SJSA1 (cell line): ENCODE measurements around the gene ZRANB1. TPM values are rescaled to one million over a fixed set of nuclear protein-coding genes. Genes with fewer than 3 reads are reported as not detected.

Source experiments
- DNase-seq, 2 experiments: peaks; one replicate each; pipeline ENCODE4 v3.0.0-alpha.2; 2015 to 2020; ENCODE audit warnings: low spot score in 2 of 2, low read depth in 1 of 2
- H3K27ac ChIP-seq: fragments of 250-450 bp; sonication (Bioruptor Pico); 2 replicates; pipeline ENCODE4 v1.5.1; 2020; ENCODE audit warnings: mild to moderate bottlenecking, moderate library complexity
- H3K27me3 ChIP-seq: fragments of 250-450 bp; sonication (Bioruptor Pico); replicated peaks from 2 replicates; pipeline ENCODE4 v1.5.1; 2020; ENCODE audit warnings: mild to moderate bottlenecking, moderate library complexity
- H3K36me3 ChIP-seq: fragments of 250-450 bp; sonication (Bioruptor Pico); 2 replicates; pipeline ENCODE4 v1.5.1; 2020; ENCODE audit warnings: mild to moderate bottlenecking
- H3K4me1 ChIP-seq: fragments of 250-450 bp; sonication (Bioruptor Pico); replicated peaks from 2 replicates; pipeline ENCODE4 v1.6.1; 2021; ENCODE audit warnings: mild to moderate bottlenecking
- H3K4me3 ChIP-seq: fragments of 250-450 bp; sonication (Bioruptor Pico); 2 replicates; pipeline ENCODE4 v1.5.1; 2020; ENCODE audit warnings: mild to moderate bottlenecking
- H3K9me3 ChIP-seq: fragments of 250-450 bp; sonication (Bioruptor Pico); replicated peaks from 2 replicates; pipeline ENCODE4 v1.5.1; 2020; ENCODE audit warnings: mild to moderate bottlenecking
- total RNA-seq: library from RNA; depleted of rRNA; stranded (reverse); fragments of >200 nt; shearing (Covaris generic); gene quantifications from 2 replicates; pipeline ENCODE4 v1.2.3, GENCODE V29; 2014

ZRANB1 gene
- total RNA-seq, 1 experiment from 2014 or later: 27.1 TPM

DNA sequence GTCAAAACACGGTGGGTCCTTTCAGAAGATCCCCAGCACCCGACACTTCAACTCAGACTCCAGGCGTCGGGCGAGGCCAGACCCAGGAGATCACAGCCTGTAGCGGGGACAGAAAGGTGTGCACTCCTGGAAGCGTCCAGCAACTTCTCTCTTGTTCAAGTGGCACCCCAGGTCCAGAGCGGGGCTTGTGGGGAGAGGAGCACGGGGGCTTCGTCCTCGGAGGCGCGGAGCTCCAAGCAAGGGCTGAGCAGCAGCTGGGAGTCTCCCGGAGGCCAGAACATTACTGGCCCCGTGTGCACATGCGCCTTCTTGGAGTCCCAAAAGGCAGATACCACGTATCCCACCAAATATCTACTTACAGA is 54.9 kb downstream of the ZRANB1 start:
- H3K4me3 ChIP-seq: no peak overlapping the region
- no peaks in the 10 kb centered on the region for H3K4me1 ChIP-seq
- H3K9me3 ChIP-seq: no peaks in the 10 kb centered on the region
- no peaks in the 10 kb centered on the region for H3K27me3 ChIP-seq
- peaks cover 94% of the 10 kb centered on the region for H3K36me3 ChIP-seq
- peak in 1 of 2 experiments; percentile 40 for DNase-seq
- no peak overlapping the region for H3K27ac ChIP-seq

DNA sequence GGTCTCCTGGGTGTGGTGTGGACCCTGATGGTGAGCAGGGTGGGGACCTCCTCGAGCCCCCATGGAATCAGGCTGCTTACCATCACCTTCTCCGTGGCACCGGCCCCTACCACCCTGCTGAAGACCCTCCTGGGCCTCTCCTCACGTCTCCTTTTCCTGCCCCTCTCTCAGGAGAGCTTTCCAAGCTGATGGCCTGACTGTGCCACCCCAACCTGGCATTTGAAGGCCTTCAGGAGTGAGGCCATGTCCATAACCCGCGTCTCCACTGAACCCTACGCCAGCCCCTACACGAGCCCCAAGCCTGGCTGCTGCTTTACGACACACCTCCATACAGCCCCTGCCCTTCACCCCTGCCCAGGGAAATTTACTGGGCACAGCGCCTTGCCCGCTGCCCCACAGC is 55.4 kb downstream of the ZRANB1 start:
- peaks cover 94% of the 10 kb centered on the region for H3K36me3 ChIP-seq
- peak in 1 of 2 experiments; percentile 38 for DNase-seq

DNA sequence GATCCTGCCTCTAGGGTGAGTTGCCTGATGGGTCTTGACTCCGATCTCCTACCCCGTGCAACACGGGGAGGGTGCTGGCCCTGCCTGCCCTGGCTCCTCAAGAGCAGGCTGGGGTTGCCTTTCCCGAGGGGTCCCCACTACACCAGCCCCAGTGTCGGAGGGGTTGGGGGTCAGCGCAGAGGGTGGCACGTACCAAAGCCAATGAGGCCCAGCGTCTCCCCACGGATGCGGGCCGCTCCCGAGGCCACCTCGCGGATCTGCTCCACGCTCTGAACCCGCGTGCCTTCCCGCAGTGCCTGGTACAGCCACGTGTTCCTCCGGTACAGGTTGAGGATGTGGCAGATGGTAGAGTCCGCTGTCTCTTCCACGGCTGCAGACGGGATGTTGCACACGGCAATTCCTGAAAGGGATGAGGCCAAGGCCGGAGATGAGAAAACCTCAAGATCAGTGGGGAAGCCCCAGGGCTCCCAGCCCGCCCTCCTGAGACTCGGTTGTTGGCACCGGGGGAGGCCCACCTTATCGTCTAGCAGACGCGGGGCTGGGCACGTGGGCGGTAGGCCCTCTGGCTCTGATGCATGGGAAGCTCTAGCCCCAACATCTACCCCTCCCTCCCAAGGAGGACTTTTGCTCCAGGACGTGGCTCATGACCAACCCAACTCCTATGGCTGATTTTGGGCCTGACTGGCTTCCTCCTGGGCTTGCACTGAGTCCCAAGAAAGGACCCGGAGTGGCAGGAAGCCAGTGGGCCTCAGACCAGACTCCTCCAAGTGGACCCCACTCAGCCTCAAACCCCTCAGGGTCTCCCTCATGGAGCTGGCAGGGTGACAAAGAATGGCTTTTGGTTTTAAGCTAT is 56.1 kb downstream of the ZRANB1 start:
- H3K27ac ChIP-seq: no peak overlapping the region

More for the DNA sequence above, 55.4 kb downstream of the ZRANB1 start:
- Histone ChIP-seq H3K27ac (no peak overlapping the region), H3K4me1 (no peaks in the 10 kb centered on the region), H3K27me3 (no peaks in the 10 kb centered on the region), H3K9me3 (no peaks in the 10 kb centered on the region), H3K4me3 (no peak overlapping the region)

DNA sequence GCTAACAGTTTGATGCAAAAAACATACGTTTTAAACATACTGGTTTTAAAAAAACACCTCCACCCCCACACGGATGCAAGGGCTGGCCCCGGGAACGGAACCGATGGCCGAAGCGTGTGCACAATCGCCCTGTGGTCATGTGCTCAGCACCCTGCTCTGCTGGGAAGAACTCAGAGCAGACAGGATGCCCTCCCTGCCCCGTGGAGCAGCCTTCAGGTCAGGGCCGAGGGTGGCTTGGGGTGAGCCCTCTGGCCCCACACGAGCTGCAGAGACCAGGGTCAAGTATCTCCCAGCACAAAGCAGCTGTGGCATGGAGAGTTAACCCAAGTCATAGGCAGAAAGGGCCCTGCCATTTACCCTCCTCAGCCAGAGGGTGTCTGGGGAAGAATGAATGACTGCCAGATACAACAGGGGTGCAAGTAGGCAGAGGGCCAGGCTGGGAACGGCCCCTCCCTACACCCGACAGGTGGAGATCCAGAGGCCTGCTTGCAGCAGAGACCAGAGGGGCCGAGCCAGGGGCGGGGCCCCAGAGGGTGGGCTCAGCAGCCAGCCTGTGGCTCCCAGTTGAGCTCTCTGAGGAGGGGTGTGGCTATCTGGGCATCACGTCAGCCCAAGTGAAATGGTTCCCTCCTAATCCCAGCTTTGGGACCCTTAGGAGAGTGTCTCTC is 56.8 kb downstream of the ZRANB1 start:
- Histone ChIP-seq H3K27me3 (no peaks in the 10 kb centered on the region), H3K36me3 (peaks cover 89% of the 10 kb centered on the region), H3K4me3 (no peak overlapping the region), H3K9me3 (no peaks in the 10 kb centered on the region), H3K4me1 (no peaks in the 10 kb centered on the region), H3K27ac (no peak overlapping the region)
- peak in 1 of 2 experiments; percentile 38 for DNase-seq

More for the DNA sequence above, 56.1 kb downstream of the ZRANB1 start:
- no peaks in the 10 kb centered on the region for H3K4me1 ChIP-seq
- H3K27me3 ChIP-seq: no peaks in the 10 kb centered on the region
- peaks cover 94% of the 10 kb centered on the region for H3K36me3 ChIP-seq
- peak in 1 of 2 experiments; percentile 36 for DNase-seq
- no peaks in the 10 kb centered on the region for H3K9me3 ChIP-seq
- no peak overlapping the region for H3K4me3 ChIP-seq

DNA sequence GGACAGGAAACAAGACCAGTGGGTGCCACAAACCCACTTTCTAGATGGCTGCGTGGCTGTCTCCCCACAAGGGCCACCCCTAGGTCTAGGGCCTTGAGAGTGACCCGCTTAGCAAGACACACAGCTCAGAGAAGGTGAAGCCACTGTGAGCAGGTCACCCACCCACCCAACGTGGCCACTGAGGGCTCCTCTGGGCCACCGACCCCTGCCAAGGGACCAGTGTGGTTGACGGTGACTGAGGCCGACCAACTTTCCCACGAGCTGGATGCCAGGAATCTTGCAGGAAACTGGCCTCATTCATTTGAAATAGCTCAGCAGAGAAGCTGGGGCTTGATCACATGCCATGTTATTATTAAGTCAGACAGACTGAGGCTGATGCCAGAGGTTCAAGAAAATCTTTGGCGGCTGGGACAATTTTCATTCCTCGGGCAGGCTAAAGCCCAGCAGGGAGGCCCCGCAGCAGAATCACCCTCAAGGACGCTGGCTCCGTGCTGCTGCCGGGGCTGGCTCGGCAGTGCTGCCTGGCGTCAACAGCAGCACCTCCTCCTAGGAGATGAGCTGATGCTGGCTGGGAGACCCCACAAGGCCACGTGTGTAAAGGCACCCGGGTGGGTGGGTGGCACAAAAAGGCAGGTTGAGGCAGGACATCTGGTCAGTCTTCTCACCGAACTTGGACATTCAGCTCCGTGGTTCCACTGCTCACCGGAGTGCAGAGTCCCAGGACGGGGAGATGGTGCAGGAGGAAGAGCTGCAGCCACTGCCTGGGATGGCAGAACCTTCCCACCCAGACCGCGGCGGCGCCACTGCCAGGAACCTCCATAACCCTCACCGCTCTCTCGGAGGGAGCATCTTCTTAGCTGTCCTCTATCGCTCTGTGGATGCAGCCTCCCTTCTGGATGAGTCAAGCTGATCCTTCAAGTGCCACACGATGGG is 57.8 kb downstream of the ZRANB1 start:
- Histone ChIP-seq H3K9me3 (no peaks in the 10 kb centered on the region), H3K36me3 (peaks cover 85% of the 10 kb centered on the region)

DNA sequence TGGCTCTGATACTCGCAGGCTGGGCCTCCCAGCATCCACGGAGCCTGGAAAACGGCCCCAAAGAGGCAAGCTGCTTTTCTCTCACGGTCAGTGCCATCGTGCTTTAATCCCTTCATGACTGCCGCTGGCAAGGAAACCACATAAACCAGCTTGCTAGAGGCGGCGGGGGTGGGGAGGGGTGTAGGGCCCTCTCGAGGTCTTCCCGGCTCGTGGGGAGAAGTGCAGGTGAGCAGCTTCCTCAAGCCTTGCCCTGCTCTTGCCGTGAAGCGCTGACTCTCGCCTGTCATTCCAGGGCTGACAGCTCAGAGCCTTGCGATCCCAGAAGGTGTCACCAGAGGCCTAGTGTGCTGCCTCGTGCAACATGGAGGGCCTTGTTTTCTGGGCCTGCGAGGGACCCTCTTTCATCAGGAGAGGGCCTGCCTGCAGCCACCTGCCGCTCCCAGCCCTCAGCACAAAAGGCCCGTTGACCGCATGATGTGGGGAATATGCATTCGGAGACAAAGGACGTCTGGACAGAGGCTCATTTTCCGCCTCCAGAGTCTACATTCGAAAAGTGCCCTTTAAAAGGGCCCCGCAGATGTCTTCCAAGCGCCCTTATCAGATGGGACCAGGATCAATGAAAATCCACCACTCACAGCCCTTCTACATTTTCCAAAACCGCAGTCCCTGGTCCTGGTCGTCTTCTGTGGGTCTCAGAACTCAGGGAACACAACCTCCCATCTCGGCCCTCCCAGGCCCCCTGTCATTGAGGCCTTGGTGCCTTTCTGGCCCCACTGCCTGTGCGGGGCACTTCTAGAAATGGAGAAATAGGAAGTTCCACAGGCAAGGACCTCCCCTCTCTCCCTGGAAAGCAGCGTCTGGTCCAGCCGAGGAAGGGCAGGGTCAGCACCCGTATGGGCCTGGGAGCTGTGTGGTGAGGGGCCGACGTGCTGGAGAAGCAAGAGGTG is 58.7 kb downstream of the ZRANB1 start:
- no peak overlapping the region for H3K4me3 ChIP-seq
- no peaks in the 10 kb centered on the region for H3K27me3 ChIP-seq
- H3K9me3 ChIP-seq: no peaks in the 10 kb centered on the region
- H3K27ac ChIP-seq: no peak overlapping the region
- no peak for DNase-seq
- peaks cover 76% of the 10 kb centered on the region for H3K36me3 ChIP-seq
- no peaks in the 10 kb centered on the region for H3K4me1 ChIP-seq

More for the DNA sequence above, 57.8 kb downstream of the ZRANB1 start:
- no peaks in the 10 kb centered on the region for H3K27me3 ChIP-seq
- peak in 1 of 2 experiments; percentile 38 for DNase-seq
- H3K4me3 ChIP-seq: no peak overlapping the region
- H3K27ac ChIP-seq: no peak overlapping the region
- no peaks in the 10 kb centered on the region for H3K4me1 ChIP-seq

DNA sequence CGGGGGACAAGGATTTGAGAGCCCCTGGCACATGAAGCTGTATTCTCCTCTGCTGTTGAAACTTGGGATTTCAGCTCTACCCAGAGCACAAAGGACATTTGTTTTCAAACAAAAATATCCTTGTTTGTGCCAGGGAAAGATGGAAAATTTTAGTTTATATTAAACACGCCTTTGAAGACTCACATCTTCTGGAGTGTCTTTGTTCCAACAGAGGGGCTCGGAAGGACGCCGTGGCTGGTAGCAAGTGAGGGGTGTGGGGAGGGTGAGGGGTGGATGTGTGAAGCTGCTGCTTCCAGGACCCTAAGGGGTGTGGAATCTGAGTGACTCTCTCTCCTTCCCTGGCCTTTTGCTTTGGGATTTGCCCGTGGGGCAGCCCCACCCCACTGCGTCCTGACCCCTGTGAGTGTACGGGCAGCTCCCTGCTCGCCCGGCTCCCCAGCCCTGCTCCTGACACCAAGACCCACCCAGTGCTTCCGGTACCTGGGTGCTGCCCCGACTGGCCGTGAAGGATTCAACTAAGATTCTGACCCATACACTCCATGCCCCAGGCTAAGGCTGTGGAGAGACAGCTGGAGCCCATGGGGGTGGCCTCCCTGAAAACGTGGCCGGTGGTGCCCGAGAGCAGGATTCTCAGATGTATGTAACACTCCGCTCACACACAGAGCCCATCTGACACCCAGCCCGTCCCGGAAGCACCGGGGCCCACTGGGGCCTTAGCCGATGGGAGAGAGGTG is 59.6 kb downstream of the ZRANB1 start:
- H3K27me3 ChIP-seq: no peaks in the 10 kb centered on the region
- no peak overlapping the region for H3K4me3 ChIP-seq
- no peak overlapping the region for H3K27ac ChIP-seq
- DNase-seq: no peak
- H3K9me3 ChIP-seq: no peaks in the 10 kb centered on the region
- H3K36me3 ChIP-seq: peaks cover 76% of the 10 kb centered on the region
- no peaks in the 10 kb centered on the region for H3K4me1 ChIP-seq

DNA sequence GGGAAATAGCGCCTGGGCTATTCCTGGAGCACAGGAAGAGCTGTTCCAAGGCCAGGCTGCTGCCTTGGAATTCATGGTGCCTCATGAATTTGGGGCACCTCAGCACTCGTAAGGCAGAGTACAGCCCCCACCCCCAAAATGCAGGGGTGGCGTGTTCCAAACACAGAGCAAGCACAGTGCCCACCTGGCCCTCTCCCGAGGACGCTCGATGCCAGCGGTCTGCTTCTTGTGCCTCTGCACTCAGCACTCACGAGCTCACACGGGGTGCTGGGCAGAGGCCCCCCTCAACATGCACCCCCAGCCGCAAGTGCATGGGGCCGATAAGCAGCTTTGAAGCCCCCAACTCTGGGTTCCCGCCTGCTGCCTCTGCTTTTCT is 60.1 kb downstream of the ZRANB1 start:
- Histone ChIP-seq H3K27me3 (no peaks in the 10 kb centered on the region), H3K4me1 (no peaks in the 10 kb centered on the region), H3K27ac (no peak overlapping the region), H3K4me3 (no peak overlapping the region), H3K9me3 (no peaks in the 10 kb centered on the region), H3K36me3 (peaks cover 76% of the 10 kb centered on the region)
- DNase-seq: no peak

DNA sequence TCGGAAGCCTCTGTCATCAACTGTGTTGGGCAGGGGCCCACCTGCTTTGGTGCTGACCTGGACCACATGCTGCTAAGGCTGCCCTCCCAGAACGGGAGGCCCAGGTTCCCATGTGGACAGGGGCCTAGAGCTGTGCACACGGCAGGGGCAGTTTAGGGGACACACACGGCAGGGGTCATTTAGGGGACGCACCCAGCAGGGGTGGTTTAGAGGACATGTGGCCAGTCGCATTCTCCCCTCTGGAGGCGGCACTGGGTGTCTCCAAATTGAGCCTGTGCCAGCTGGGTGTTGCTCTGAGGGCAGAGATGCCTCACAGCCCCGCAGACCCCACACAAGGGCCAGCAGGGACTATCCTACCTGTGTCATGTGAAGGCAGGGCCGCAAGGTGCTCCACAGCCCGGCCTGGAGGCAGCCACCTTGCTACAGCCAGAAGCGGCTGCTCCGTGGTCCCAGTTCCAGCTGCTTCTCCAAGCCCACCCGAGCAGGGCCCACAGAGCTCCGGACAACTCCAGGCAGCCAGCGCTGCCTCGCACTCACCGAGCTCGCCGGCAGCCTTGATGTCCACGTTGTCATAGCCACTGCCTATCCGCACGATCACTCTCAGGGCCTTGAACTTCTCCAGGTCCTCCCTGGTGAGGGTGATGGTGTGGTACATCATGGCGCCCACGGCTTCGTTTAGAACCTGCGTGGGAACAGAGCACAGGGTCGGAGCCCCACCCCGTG is 60.7 kb downstream of the ZRANB1 start:
- no peaks in the 10 kb centered on the region for H3K4me1 ChIP-seq
- no peak overlapping the region for H3K27ac ChIP-seq
- no peaks in the 10 kb centered on the region for H3K27me3 ChIP-seq
- H3K9me3 ChIP-seq: no peaks in the 10 kb centered on the region
- DNase-seq: no peak
- H3K36me3 ChIP-seq: peaks cover 73% of the 10 kb centered on the region
- H3K4me3 ChIP-seq: no peak overlapping the region

DNA sequence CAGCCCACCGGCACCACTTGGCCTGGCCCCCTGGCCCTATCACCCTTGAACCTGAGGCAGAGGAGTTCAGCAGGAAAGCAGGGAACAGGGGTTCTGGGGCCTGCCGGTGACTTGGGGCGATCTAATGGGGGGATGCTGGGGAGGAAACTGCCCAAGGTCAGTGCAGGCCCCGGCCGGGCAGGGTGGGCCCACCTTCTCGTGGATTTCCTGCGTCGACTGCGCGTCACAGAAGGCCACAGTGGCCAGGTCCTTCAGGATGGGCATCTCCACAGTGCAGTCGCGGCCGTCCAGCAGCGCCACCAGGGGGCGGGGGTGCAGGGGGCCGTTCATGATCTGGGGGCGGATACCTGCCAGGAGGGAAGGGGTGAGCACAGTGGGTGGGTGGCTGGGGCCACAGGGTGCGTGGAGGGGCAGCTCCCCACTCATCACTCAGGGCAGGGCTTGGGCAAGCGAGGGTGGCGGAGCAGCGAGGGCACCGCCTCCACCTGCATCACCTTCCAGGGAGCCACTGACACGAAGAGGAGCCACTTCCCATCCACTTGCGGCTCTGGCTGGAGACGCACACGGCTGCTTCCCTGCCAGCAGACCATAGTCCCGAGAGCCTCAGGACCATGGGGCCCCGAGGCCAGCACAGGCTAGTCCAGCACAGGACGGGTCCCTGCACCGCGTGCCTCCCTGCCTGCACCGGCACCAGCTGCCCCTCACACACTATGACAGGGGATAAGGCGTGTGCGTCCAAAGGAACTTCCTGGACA is 61.4 kb downstream of the ZRANB1 start:
- Histone ChIP-seq H3K27me3 (no peaks in the 10 kb centered on the region), H3K4me1 (no peaks in the 10 kb centered on the region), H3K9me3 (no peaks in the 10 kb centered on the region), H3K27ac (no peak overlapping the region), H3K36me3 (peaks cover 69% of the 10 kb centered on the region), H3K4me3 (no peak overlapping the region)
- peak in 1 of 2 experiments; percentile 43 for DNase-seq

DNA sequence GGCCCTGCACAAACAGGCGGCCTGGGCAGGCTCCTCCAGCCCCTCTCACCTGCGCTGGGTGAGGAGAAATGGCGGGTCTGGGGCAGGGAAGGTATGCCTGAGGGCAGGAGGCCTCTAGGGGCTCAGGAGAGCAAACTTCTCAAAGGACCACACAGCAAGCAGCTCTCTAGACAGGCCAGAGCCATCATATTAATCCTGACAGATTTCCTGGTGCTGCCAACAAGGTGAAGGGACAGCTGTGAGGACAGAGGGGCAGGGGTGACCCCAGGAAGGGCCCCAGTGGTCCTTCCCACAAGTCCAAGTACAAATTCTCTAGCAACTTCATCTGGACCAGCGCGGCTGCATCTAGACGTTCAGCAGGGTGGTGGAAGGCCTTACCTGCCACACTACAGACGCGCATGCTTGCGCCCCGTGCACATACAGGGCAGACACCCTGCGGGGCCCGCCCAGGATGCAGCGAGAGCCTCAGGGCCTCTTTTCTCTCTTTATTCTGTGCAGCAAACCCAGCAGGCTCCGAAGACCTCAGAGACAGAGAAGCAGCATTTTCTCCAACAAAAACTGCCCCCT is 62.1 kb downstream of the ZRANB1 start:
- H3K27ac ChIP-seq: no peak overlapping the region
- no peaks in the 10 kb centered on the region for H3K27me3 ChIP-seq
- H3K4me1 ChIP-seq: no peaks in the 10 kb centered on the region

More for the DNA sequence above, 62.1 kb downstream of the ZRANB1 start:
- H3K36me3 ChIP-seq: peaks cover 66% of the 10 kb centered on the region
- H3K4me3 ChIP-seq: no peak overlapping the region
- DNase-seq: peak in 1 of 2 experiments; percentile 33
- H3K9me3 ChIP-seq: no peaks in the 10 kb centered on the region
